Fibroblast of peridontal ligament (primary cell): ENCODE data around the gene CDHR2.
A peak's percentile ranks its signal among the peaks of the same experiment; 100 is the strongest.

Experiments used
- DNase-seq: peaks from one replicate; pipeline ENCODE4 v3.0.0-alpha.2; 2010; ENCODE audit errors: extremely low read depth

Gene CDHR2

DNA sequence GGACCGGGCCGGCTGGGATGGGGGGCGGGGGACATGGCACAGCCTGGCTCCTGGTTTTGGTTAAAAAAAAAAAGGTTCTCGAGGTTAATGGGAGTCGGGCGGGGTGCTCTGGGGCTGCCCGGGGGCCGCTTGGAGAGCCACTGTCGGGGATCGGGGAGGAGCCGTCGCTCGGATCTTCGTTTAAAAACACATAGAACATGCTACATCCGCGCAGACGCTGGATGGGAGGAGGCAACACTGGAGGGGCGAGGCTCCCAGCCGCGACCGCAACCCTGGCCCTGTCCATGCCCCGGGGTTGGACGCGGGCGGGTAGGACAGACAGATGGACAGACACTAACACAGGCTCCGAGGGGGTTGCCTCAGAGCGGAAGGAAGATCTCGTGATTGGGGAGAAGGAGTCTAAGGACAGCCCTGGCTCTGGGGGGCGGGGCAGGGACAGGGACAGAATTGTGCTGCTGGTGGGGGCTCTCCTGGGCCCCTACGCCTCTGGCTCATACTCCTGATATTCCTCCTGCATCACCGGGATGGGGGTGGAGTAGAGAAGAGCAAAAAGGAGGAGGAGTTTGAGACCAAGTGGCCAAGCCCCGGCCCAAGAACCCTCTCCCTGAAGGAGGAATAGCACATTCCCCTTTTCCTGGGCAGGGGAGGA, 71.3 kb downstream of the CDHR2 start:
- no peak for DNase-seq

DNA sequence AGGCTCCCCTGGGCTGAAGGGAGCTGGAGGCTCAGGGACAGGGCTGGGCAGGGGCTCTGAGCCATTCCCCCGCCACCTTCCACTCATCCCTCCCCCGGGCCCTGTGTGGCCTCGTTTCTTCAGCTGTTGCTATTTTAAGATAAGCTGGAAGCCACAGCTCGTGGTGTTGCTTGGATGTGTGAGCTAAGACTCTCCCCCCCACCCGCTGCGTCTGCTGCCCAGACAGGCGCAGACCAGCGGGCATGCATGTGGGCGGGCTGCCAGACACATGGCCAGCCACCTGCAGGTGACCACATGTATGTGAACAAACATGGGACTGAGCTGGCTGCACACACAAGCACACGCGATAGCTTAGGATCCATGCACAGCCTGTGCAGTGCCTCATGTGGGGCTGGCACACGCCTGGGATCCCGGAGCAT, 72.5 kb downstream of the CDHR2 start:
- DNase-seq, result no peak

DNA sequence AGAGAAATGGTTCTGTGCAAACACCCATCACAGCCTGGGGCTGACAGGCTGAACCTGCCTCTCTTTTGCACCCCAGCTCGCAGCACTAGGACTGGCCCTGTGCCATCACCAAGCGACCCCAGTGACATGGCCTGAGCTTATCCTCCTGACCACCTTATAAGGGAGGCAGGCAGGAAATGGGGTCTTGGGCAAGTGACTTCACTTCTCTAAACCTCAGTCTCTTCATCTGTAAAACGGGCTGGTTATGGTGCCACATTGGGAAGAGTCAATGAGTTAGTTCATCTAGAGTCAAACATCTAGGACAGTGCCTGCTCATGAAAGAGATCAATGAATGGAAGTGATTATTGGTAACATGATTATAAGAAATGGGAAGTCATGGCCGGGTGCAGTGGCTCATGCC, 75.0 kb downstream of the CDHR2 start:
- DNase-seq, result no peak

DNA sequence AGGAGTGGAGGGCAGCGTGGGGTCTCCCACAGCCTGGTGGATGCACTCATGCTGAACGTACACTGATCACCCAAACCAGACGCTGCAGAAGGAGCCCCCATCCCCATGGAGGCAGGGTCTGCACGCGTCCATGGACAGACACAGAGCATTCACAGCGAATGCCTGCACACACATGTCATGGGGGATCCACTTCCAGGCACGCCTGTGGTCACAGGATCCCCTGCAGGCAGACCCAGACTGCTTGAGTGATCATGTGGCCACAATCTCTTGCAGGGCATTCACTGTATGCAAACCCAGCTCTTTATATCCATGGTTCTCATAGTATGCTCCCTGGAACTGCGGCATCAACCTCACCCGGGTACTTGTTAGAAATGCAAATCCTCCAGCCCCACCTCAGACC, 75.8 kb downstream of the CDHR2 start:
- DNase-seq, result no peak

DNA sequence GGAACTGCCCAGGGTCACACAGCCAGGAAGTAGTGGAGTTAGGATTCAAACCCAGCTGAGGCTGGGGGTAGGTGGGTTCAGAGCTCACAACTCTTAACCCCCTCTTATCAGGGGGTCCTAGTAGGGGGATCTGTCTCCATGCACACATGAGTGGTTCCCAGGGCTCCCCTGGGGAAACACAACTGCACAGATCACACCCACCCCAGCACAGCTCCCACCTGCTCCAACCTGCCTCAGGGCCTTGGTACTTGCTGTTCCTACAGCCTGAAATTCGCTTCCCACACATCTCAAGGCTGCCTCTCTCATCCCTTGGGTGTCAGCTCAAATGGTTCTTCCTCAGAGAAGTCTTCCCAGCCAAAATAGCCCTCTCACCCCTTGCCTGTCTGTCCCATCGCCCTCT, 76.4 kb downstream of the CDHR2 start:
- DNase-seq, result no peak

DNA sequence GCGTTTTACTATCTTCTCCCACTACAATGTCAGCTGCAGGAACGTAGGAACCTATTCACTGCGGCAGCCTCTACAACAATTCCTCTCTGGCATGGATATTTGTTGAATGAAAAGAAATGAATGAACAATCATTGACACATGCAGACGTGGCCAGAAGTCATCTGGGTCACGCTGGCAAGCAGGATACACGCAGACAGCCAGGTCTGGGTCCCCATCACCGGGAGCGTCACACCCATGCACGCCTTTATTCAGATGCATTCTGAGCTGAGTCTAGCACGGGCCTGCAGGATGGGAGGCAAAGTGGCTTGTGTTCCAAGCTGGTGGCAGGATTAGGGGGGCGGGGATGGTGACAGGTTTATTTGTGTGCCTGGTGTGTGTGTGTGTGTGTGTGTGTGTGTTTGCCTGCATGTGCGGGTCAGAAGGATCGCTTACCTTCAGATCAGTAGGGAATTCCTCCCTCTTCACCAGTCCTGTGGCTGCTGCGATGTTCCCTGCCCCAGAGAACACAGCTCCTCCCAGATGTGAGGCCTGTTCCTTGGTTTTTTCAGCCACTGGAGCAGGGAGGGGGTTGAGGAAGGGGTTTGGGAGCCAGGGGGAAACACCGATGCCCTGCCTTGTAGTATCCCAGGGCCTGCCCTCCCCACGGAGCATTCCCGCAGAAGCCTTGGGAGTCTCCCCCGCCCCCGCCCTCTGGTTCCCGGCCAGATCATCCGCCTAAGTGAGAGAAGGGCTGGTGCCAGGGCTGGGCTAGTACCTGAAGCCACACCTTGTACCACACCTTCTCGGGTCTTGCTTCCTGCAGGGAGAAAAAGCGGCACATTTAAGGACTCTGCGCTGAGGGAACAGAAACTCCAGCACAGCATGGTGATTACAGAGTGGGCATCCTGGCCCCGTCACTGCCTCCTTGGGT, 77.1 kb downstream of the CDHR2 start:
- DNase-seq, result no peak

DNA sequence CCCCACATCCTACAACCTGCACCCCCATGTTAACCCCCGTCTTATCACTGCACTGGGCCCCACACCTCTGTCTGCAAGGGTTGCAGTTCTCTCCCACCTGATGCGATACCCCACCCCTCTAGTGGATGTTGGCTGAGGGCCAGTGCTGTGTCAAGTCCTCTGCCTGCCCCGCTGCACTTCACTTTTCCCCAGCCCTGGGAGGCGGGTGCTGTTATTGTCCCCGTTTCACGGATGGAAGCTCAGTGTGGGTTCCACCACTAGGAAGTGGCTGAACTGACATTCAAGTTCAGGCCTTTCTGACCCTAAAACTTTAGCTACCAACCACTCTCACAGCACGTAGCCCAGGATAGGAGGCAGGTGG, 77.7 kb downstream of the CDHR2 start:
- no peak for DNase-seq

DNA sequence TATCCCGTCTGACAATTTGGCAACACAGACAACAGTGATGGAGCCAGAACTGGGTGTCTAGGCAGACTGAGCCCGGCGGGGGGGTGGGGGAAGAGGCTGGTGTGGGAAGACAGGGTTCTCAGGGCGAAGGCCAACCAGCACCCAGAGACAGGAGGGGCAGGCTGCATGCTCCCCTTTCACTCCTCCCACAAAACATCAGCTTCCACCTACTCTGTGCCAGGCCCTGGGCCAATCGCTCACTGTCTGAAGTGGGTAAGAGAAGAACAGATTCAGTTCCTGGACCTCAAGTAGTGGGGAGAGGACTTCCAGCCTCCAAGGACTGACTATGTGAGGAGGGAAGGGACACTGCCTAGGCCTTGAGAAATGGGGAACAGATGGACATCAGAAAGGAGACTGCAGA, 78.4 kb downstream of the CDHR2 start:
- DNase-seq, result no peak

DNA sequence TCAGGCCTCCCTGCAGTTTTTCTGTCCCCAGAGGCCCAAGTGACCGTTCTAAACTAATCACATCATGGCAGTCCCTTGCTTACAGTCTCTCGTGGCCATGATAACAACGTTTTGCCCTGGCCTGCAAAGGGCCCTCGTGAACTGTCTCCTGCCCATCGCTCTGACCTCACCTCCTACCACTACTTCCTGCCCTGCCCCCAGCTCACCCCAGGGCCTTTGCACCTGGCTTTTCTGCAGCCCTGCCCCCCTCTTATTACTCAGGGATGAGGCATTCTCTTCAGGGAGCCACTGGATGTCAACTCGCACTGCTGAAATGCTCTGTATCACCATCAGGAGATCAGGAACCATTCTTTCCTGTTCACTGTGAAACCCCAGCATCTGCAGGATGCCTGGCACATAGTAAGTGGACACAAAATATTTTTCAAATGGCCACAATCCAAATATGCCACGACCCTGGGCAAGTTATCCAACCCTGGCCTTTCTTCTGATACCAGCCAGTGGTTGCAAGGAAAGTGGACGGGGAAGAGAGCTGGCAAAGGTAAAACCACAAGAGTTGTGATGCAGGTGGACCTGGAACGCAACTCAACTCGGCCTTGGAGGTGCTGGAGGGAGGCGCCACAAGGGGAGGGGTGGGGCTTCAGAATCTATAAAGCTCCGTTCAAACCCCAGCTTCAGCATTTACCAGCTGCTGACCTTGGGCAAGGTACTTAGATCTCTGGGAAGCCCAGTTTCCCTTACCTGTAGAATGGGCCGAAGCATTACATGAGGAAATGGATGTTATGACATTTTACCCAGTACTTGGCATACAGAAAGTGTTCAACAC, 79.5 kb downstream of the CDHR2 start:
- no peak for DNase-seq

DNA sequence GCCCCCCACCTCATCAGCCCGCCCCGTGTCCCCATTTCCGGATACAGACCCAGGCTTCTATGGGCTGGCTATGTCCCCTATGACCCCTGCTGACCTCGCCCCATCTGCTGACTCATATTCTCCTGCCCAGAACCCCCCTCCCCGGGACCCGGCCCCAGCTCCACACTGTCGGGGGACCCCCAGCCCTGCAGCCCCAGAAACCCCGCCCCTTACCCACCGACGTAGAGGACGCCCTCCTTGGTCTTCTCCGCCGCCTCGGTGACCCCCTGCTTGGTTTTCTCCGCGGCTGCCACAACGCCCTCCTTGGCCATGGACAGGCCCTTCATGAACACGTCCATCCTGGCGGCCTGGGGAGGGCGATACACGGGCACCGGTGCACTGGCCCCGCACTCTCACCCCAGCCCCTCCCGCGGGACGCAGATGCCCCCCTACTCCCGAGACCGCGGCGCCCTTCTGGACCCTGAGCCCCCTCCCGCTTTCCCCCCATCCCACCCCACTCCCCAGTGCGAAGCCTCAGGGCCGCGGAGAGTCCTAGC, 80.2 kb downstream of the CDHR2 start:
- no peak for DNase-seq

DNA sequence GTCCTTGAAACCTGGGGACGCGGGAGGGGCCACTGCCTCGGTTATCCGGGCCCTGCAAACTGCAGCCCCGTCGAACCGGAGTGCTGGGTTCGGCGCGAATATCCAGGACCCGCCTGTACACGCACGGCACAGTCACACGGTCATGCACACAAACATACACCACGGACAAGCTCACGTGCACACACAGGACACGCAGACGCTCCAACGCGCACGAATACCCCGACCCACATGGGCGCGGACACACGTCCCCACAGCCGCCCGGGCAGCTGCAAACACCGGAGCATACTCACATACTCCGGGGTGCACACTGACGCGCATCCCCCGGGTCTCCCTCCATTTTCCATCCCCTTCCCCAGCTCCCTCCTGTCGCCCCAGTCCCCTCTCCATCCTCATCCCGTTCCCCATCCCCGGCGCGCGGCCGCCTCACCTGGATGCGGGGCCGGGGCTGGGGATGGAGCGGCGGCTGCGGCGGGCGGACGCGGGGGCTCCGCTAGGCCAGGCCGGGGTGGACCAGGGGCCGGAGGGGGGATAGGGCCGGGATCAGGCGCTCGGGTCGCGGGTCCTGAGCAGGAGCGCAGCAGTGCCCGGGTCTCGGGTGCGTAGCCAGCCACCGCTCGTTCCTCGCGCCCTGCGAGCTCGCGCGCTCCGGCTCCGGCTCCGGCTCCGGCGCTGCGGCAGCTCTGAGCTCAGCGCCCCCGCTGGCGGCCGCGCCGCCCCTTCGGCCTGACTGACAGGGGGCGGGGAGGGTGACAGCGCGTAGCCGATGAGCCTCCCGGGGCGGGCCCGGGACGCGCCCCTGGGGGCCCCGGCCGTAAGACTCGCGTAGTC, 80.9 kb downstream of the CDHR2 start, which contains the start of the genes EIF4E1B and SNCB:
TSS of gene EIF4E1B (plus strand) at position 823 of the 828 bp plus-strand sequence. CDS start 12,113 bp downstream, outside the sequence.
TSS of gene SNCB (minus strand) at position 682 of the 828 bp plus-strand sequence. CDS start 880 bp downstream, outside the sequence.
- DNase-seq, result no peak

DNA sequence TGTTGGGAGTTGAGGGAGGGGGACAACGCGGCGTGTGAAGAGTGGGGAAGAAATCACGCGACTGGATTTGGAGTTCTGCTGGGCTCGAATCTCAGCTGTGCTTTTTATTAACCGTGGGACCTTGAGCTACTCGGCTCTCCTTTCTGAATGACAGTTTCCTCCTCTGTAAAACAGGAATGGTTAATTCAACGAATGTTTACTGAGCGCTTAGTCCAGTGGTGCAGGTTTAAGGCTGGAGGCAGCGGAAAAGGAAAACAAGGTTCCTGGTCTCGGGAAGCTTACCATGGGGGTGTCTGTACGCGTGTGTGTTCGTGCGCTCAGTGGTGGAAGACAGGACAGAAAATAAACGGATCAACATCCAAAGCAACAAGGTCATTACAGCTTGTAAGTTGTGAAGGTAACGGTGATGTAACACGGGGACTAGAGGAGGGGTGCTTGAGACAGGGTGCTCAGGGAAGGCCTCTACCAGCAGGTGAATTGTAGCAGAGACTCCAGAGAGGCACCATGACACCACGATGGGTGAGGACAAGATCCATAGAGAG, 81.6 kb downstream of the CDHR2 start:
- no peak for DNase-seq

DNA sequence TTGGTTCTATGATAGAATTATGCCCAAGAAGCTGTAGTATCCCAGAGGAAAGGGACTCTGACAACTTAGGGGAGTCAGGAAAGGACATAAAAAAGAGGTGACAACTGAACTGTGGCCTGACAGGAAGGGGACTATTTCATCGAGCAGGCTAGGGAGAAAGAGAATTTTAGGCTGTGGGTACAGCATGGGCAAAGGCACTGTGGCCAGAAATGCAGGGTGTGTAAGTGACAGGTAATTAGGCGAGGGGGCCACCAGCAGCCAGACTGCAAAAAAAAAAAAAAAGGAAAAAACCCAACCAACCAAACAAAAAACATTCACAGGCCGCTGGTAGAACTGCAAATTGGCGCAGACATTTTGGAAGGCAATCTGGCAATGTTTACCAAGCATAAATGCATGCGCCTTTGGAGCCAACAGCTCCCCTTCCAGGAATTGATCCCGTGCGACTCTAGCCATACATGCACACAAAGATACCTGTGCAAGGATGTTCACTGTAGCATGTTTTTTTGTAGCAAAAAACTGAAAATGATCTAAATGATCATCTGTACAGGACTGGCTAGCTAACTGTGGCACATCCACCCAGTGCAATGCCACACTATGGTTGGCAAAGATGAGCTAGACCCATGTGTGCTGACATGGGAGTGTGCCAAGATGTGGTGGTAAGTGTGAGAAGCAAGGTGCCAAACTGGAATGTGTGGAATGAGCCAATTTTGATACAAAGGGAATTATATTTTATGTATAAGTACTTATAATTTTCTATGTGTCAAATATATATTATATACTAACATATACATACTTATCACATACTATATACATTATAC, 82.5 kb downstream of the CDHR2 start:
- no peak for DNase-seq

DNA sequence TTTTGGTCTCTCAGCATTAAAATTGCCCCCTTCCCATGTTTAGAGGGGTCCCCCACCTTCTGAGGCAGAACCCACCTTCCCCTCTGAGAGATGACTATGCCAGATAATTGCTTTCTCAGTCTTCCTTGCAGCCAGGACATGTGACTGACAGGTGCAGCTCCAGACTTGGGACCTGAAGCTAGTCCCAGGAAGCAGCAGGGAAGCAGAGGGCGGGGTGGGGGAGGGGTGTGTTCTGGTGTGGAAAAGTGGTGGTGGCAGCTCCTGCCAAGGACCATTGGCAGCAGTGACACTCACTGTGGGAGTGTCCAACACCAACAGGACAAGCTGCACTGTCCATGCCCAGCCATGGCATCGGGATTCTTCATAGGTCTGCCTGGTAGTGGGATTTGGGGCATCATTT, 83.6 kb downstream of the CDHR2 start:
- DNase-seq, result no peak

DNA sequence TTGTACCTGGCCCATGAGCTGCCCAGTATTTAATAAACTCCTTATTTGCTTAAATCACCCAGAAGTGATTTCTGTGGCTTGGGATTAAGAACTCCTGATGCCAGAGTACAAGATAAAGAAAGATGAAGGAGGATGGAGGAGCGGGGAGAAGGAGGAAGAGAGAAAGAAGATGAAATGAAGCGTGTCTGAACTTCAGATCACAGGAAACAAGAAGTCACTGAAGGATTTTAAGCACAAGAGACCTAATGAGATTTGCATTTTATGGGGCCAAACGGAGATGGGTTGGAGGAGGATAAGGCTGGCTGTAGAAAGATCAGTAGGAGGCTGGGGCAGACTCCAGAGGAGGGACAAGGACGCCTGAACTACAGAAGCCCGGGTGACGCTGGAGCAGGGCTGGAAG, 84.5 kb downstream of the CDHR2 start:
- no peak for DNase-seq

DNA sequence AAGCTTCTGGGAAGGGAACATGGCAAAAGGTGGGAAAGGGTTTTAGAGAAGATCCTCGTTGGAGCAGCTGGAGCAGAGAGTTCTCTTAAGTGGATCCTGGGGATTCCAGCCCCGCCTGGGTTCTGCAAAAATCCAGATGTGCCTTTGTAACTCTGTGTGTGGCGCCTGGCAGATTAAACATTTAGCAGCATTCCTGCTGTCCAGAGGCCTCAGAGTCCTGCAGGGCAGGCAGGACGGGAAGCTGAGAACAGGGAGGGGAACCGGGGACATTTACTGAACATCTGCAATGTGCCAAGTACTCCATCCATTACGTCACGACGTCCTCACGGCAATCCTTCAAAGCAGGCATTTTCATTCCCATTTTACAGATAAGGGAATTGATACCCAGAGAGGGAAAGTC, 87.3 kb downstream of the CDHR2 start:
- DNase-seq, result no peak

DNA sequence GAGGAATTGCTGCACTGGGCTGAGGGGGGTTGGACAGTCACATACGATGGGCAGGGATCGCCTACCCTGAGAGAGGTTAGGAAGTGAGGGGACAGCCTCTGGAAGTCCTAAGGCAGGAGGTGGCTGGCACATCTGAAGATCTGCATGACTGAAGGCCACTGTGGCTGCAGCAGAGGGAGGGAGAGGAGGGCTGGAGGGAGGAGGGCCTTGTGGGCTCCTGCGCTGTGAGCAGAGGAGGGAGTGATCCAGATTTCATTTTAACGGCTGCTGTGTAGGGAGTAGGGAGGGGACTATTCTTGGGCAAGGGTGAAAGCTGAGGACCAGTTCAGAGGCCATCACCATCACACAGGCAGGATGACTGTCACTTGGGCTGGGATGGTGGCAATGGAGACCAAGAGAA, 88.4 kb downstream of the CDHR2 start:
- DNase-seq, result no peak

DNA sequence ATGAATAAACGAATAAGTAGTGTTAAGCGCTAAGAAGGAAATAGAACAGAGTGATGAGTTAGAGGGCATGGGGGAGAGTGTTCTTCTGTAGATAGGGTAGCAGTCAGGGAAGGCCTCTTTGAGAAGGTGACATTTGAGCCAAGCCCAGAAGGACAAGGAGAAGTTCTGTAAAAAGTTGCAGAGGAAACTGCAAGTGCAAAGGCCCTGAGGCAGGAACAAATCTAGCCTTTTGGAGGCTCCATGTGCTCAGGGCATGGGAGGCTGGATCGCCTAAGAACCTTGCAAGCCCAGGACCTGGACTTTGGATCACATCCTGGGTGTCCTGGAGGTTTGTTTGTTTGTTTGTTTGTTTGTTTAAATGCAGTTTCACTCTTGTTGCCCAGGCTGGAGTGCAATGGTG, 89.3 kb downstream of the CDHR2 start:
- DNase-seq, result no peak

DNA sequence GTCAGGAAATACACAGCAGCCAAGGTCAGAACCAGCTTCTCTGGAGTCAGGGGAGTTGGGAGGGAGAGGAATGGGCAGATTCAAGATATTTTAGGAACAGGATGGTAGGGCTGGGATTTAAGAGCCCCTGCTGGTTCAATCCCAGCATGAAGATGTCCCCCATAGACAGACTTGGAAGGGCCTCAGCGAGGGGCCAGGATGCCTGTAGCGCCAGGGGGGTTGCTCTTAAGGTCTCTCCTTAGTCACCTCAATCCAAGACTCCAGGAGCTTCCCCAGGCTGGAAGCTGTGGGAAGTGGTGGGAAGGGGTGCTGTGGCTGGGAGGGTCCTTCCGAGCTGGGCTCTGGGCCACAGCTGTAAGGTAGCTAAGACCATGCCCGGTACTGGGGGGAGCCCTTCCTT, 90.1 kb downstream of the CDHR2 start:
- no peak for DNase-seq

DNA sequence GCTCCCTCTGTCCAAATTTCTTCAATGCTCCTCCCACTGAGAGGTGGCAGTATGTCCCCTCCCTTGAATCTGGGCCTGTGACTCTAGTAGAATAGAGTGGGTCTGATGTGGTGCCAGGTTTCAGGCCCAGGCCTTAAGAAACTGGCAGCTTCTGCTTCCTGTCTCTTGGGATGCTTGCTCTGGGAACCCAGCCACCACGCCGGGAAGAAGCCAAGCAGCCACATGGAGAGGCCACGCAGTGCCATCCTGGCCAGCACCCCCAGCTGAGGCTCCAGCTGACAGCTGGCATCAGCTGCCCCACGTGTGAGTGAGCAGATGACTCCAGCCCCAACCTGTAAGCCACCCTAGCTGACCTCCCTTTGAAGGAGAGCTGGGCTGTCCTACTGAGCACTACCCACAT, 90.8 kb downstream of the CDHR2 start:
- peak; percentile 75 for DNase-seq
